Measurements from ENCODE around the gene CST9. TPM values are rescaled to one million over a fixed set of nuclear protein-coding genes. Genes with fewer than 3 reads are reported as not detected.

The CST9 gene
- total RNA-seq, 3 donors from 2014 or later (not counting 1 experiment from before 2014, with no cell fraction given): not detected

- Histone ChIP-seq H3K4me3 (ENCODE audit: low read length) (no peak overlapping the region), H3K27me3 (ENCODE audit: control insufficient read depth, insufficient read depth, low read length) (no peaks in the 10 kb centered on the region), H3K4me1 (ENCODE audit: control insufficient read depth, insufficient read depth, low read length) (peaks cover 10% of the 10 kb centered on the region), H3K36me3 (ENCODE audit: control insufficient read depth, insufficient read depth, low read length) (no peaks in the 10 kb centered on the region), H3K27ac (ENCODE audit: low read length) (no peak overlapping the region), H3K9me3 (ENCODE audit: control insufficient read depth, insufficient read depth, low read length) (no peaks in the 10 kb centered on the region)
- TF ChIP-seq, protein P1, sequence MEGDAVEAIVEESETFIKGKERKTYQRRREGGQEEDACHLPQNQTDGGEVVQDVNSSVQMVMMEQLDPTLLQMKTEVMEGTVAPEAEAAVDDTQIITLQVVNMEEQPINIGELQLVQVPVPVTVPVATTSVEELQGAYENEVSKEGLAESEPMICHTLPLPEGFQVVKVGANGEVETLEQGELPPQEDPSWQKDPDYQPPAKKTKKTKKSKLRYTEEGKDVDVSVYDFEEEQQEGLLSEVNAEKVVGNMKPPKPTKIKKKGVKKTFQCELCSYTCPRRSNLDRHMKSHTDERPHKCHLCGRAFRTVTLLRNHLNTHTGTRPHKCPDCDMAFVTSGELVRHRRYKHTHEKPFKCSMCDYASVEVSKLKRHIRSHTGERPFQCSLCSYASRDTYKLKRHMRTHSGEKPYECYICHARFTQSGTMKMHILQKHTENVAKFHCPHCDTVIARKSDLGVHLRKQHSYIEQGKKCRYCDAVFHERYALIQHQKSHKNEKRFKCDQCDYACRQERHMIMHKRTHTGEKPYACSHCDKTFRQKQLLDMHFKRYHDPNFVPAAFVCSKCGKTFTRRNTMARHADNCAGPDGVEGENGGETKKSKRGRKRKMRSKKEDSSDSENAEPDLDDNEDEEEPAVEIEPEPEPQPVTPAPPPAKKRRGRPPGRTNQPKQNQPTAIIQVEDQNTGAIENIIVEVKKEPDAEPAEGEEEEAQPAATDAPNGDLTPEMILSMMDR (IDR thresholded peaks at IDR 0.05): no peak
- Mint-ChIP-seq H3K27me3 (ENCODE audit: low read depth in 2 of 2) (peaks cover 0 to 10% of the 10 kb centered on the region in 2 donors), H3K4me3 (no peak overlapping the region), H3K9me3 (no peaks in the 10 kb centered on the region), H3K36me3 (no peaks in the 10 kb centered on the region), H3K27ac (no peak overlapping the region), H3K4me1 (no peaks in the 10 kb centered on the region)
- intact Hi-C loops (cut with micrococcal nuclease): no loop called here
- no peak for ATAC-seq
- no peak for DNase-seq
- WGBS (ENCODE audit: insufficient coverage): 100% methylated on average over 1 of the region's 1 CpG
Observed at GRCh38 chr20:23649830-23650417, 44.2 kb upstream of the CST9 start.

GRCh38 chr20:23649242-23649641, 43.5 kb upstream of the CST9 start:
- Histone ChIP-seq H3K27me3 (ENCODE audit: control insufficient read depth, insufficient read depth, low read length) (no peaks in the 10 kb centered on the region), H3K4me1 (ENCODE audit: control insufficient read depth, insufficient read depth, low read length) (peaks cover 10% of the 10 kb centered on the region), H3K9me3 (ENCODE audit: control insufficient read depth, insufficient read depth, low read length) (no peaks in the 10 kb centered on the region), H3K36me3 (ENCODE audit: control insufficient read depth, insufficient read depth, low read length) (no peaks in the 10 kb centered on the region), H3K27ac (ENCODE audit: low read length) (no peak overlapping the region), H3K4me3 (ENCODE audit: low read length) (no peak overlapping the region)
- intact Hi-C loops (cut with micrococcal nuclease): no loop called here
- WGBS (ENCODE audit: insufficient coverage): 100% methylated on average over 1 of the region's 2 CpGs
- no peaks in the 10 kb centered on the region for H3K9me3 Mint-ChIP-seq
- no peak overlapping the region for H3K27ac Mint-ChIP-seq
- no peaks in the 10 kb centered on the region for H3K36me3 Mint-ChIP-seq
- no peak overlapping the region for H3K4me3 Mint-ChIP-seq
- no peaks in the 10 kb centered on the region for H3K4me1 Mint-ChIP-seq
- H3K27me3 Mint-ChIP-seq (ENCODE audit: low read depth in 2 of 2): peaks cover 0 to 10% of the 10 kb centered on the region in 2 donors
- TF ChIP-seq, protein P1 (IDR thresholded peaks at IDR 0.05): no peak
- no peak for DNase-seq
- no peak for ATAC-seq

- Histone ChIP-seq H3K27me3 (ENCODE audit: control insufficient read depth, insufficient read depth, low read length) (no peaks in the 10 kb centered on the region), H3K36me3 (ENCODE audit: control insufficient read depth, insufficient read depth, low read length) (no peaks in the 10 kb centered on the region), H3K4me3 (ENCODE audit: low read length) (no peak overlapping the region), H3K4me1 (ENCODE audit: control insufficient read depth, insufficient read depth, low read length) (no peaks in the 10 kb centered on the region), H3K27ac (ENCODE audit: low read length) (no peak overlapping the region), H3K9me3 (ENCODE audit: control insufficient read depth, insufficient read depth, low read length) (no peaks in the 10 kb centered on the region)
- TF ChIP-seq, protein P1 (IDR thresholded peaks at IDR 0.05): no peak
- Mint-ChIP-seq H3K4me1 (no peaks in the 10 kb centered on the region), H3K27me3 (ENCODE audit: low read depth in 2 of 2) (peaks cover 0 to 5% of the 10 kb centered on the region in 2 donors), H3K4me3 (no peak overlapping the region), H3K9me3 (no peaks in the 10 kb centered on the region), H3K36me3 (no peaks in the 10 kb centered on the region), H3K27ac (no peak overlapping the region)
- DNase-seq (no peak), ATAC-seq (no peak)
- 100% methylated on average over 1 of the region's 2 CpGs for WGBS (ENCODE audit: insufficient coverage)
- intact Hi-C loops (cut with micrococcal nuclease): no loop called here
Observed at GRCh38 chr20:23647346-23647745, 41.6 kb upstream of the CST9 start.
